GM06990 (cell line): ENCODE measurements around the gene KRTAP10-6.
"Not testable (repeated sequence)": the region's sequence is repeated elsewhere in the genome, so short reads cannot be mapped to it uniquely, and the experiment has no call there.

Source experiments
- DNase-seq: peaks from one replicate; pipeline ENCODE4 v3.0.0-alpha.2; 2011; ENCODE audit not compliant: insufficient read length; ENCODE audit errors: extremely low read depth
- H3K27me3 ChIP-seq: replicated peaks from 2 replicates; pipeline ENCODE4 v1.6.0; 2011; ENCODE audit warnings: low read length; ENCODE audit not compliant: control insufficient read depth, insufficient read depth
- H3K36me3 ChIP-seq: 2 replicates; pipeline ENCODE4 v1.5.1; 2011; ENCODE audit warnings: low read length; ENCODE audit not compliant: control insufficient read depth, insufficient read depth
- H3K4me3 ChIP-seq: replicated peaks from 2 replicates; pipeline ENCODE4 v1.5.1; 2011; ENCODE audit warnings: low read depth, mild to moderate bottlenecking, control low read depth, low read length
- TF ChIP-seq, protein P1 (sequence below): IDR thresholded peaks from 2 replicates; pipeline ENCODE4 v1.5.1; 2011; ENCODE audit warnings: low read length, control low read depth, mild to moderate bottlenecking, inconsistent platforms; ENCODE audit not compliant: insufficient read depth, poor library complexity, severe bottlenecking

The KRTAP10-6 gene

DNA sequence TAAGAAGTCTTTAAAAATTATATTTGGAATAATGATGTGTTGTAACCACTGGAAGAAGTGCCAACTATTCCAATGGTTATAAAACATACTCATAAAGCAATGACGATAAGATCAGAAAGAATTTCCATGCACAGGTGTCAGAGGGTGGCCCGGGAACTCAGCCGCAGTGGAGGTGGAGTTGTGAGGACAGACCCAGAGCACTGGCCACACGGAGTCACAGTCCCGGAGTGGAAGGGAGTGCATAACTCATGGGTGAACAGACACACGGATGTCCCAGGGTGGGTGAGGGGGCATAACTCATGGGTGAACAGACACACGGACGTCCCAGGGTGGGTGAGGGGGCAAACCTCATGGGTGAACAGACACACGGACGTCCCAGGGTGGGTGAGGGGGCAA lies 16.3 kb downstream of the KRTAP10-6 start:
- TF ChIP-seq, protein P1, sequence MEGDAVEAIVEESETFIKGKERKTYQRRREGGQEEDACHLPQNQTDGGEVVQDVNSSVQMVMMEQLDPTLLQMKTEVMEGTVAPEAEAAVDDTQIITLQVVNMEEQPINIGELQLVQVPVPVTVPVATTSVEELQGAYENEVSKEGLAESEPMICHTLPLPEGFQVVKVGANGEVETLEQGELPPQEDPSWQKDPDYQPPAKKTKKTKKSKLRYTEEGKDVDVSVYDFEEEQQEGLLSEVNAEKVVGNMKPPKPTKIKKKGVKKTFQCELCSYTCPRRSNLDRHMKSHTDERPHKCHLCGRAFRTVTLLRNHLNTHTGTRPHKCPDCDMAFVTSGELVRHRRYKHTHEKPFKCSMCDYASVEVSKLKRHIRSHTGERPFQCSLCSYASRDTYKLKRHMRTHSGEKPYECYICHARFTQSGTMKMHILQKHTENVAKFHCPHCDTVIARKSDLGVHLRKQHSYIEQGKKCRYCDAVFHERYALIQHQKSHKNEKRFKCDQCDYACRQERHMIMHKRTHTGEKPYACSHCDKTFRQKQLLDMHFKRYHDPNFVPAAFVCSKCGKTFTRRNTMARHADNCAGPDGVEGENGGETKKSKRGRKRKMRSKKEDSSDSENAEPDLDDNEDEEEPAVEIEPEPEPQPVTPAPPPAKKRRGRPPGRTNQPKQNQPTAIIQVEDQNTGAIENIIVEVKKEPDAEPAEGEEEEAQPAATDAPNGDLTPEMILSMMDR = no peak
- no peak for DNase-seq
- no peaks in the 10 kb centered on the region for H3K27me3 ChIP-seq
- no peak overlapping the region for H3K4me3 ChIP-seq
- H3K36me3 ChIP-seq = no peaks in the 10 kb centered on the region

DNA sequence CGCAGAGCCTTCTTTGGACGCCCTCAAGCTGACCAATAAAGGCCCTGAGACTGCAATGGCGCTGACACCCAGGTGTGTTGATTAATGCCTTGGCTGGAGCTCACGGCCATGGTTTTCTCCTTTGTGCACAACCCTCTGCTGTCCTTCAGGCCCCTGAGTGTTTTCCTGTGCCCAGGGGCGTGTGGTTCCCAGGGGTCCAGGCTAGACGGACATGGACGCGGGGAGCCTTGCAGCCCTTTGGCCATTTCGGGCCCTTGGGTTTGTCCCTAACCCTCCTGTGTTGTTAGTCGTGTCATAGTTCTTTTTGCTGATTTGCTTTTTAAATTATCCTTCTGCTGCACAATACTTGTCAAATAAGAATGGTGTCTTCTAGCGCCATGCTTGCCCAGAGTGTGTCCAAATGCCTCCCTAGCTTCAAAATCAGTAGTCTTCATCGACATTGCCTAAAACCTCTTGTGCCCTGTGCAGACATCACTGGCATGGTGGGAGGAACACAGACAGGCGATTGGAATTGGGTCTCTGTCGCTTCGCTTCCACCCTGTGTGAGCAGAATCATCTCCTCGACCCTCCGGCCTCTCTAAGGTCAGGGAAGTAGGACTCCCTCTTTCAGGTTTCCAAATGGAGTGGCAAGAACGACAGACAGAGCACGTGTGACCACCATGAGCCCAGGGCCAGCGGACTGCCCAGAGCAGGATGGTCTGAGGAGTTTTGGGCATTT lies 16.8 kb downstream of the KRTAP10-6 start:
- Histone ChIP-seq H3K4me3 (no peak overlapping the region), H3K27me3 (no peaks in the 10 kb centered on the region), H3K36me3 (no peaks in the 10 kb centered on the region)
- no peak for DNase-seq
- TF ChIP-seq, protein P1 = no peak

DNA sequence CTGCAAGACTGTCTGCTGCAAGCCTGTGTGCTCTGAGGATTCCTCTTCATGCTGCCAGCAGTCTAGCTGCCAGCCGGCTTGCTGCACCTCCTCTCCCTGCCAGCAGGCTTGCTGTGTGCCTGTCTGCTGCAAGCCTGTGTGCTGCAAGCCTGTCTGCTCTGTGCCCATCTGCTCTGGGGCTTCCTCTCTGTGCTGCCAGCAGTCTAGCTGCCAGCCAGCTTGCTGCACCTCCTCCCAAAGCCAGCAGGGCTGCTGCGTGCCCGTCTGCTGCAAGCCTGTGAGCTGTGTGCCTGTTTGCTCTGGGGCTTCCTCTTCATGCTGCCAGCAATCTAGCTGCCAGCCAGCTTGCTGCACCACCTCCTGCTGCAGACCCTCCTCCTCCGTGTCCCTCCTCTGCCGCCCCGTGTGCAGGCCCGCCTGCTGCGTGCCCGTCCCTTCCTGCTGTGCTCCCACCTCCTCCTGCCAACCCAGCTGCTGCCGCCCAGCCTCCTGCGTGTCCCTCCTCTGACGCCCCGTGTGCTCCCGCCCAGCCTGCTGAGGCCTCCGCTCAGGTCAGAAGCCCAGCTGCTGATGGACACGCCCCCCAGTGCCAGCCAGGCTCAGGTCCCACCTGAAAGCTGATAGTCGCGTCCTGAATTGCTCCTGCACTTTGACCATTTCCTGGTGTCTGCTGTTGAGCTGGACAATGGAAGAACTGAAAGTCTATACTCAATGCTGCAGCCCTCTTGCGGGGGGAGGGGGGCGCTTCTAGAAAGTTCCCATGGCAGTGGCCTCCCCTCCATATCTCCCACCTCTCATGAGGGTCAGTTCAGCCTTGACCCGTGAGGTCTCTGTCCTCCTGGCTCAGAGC lies 17.6 kb downstream of the KRTAP10-6 start:
- Histone ChIP-seq H3K4me3 (no peak overlapping the region), H3K27me3 (no peaks in the 10 kb centered on the region), H3K36me3 (no peaks in the 10 kb centered on the region)
- TF ChIP-seq, protein P1 = no peak
- no peak for DNase-seq

DNA sequence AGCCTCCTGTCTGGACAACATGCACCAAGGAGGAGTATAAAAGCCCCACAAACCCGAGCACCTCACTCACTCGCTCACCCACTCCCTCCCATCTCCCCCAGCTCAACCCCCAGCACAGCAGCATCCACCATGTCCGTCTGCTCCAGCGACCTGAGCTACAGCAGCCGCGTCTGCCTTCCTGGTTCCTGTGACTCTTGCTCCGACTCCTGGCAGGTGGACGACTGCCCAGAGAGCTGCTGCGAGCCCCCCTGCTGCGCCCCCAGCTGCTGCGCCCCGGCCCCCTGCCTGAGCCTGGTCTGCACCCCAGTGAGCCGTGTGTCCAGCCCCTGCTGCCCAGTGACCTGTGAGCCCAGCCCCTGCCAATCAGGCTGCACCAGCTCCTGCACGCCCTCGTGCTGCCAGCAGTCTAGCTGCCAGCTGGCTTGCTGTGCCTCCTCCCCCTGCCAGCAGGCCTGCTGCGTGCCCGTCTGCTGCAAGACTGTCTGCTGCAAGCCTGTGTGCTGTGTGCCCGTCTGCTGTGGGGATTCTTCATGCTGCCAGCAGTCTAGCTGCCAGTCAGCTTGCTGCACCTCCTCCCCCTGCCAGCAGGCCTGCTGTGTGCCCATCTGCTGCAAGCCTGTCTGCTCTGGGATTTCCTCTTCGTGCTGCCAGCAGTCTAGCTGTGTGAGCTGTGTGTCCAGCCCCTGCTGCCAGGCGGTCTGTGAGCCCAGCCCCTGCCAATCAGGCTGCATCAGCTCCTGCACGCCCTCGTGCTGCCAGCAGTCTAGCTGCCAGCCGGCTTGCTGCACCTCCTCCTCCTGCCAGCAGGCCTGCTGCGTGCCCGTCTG lies 18.5 kb downstream of the KRTAP10-6 start, which contains the start of gene KRTAP10-4:
Gene KRTAP10-4, plus strand, starts transcription at position 100 of the 827 bp plus-strand sequence. Its CDS starts 30 bp downstream, at position 130.
- H3K27me3 ChIP-seq, H3K36me3 ChIP-seq, H3K4me3 ChIP-seq, DNase-seq: not testable (repeated sequence)

DNA sequence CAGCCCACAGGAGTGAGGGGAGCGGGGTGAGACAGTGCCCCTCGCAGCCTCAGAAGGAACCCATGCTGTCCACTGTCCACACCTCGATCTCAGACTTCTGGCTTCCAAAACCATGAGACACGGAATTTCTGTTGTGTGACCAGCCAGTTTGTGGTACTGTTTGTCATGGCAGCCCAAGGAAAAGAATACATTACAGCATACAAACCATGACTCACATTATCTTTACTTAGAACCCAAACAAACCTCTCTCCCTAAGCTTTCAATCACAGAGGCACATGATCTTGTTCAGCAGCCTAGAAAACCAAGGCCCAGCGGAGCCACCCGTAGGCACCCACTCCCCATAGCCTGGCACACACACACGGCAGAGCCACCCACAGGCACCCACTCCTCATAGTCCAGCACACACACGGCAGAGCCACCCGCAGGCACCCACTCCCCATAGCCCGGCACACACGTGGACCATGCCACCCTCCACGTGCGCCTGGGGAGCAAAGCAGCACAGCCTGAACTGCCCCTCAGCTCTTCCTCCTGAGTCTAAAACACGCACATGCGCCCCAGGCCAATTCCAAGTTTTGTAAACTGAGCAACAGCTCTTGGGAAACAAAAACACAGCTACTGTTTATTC lies 19.2 kb downstream of the KRTAP10-6 start:
- DNase-seq = no peak
- TF ChIP-seq, protein P1 = no peak
- no peaks in the 10 kb centered on the region for H3K36me3 ChIP-seq
- no peaks in the 10 kb centered on the region for H3K27me3 ChIP-seq
- no peak overlapping the region for H3K4me3 ChIP-seq
